Lower leg skin (tissue), 4 donors: ENCODE measurements around the gene EVX2. TPM values are rescaled to one million over a fixed set of nuclear protein-coding genes. Genes with fewer than 3 reads are reported as not detected.
A peak's percentile ranks its signal among the peaks of the same experiment; 100 is the strongest.

Experiments used
- DNase-seq, 2 donors: peaks; one replicate each; pipeline ENCODE4 v3.0.0-alpha.2; 2019; ENCODE audit warnings: low spot score in 2 of 2
- H3K4me3 ChIP-seq: fragments of 200-600 bp; sonication (generic); 2 replicates; pipeline ENCODE4 v1.5.1; 2017; ENCODE audit warnings: mild to moderate bottlenecking, low read depth; ENCODE audit not compliant: poor library complexity, severe bottlenecking
- POLR2A ChIP-seq, 2 donors: fragments of 450-650 bp; IDR thresholded peaks; one replicate each; pipeline ENCODE4 v1.6.1; 2016 to 2017; ENCODE audit warnings: antibody characterized with exemption in 2 of 2, mild to moderate bottlenecking in 1 of 2, moderate library complexity in 1 of 2
- WGBS, 2 donors: methylation state at CpG; one replicate each; pipeline ENCODE4 v1.1.5; 2018; 5-methylcytosine and 5-hydroxymethylcytosine counted together
- intact Hi-C: fragments of 100-400 bp; cut with DNase I; formaldehyde crosslinking; loops from one replicate; pipeline ENCODE4 v1.15.0; 2023; ENCODE audit warnings: low total_unique reads
- total RNA-seq, 4 donors: library from RNA; depleted of rRNA; stranded (reverse); fragments of >200 nt; gene quantifications; one replicate each; pipeline ENCODE4 v1.1.0, GENCODE V29; 2016
- TF ChIP-seq, protein P1 (sequence below), 3 donors: fragments of 450-650 bp; IDR thresholded peaks; one replicate each; pipeline ENCODE4 v1.5.1; 2016; ENCODE audit warnings: antibody characterized with exemption in 3 of 3, mild to moderate bottlenecking in 3 of 3, moderate library complexity in 2 of 3

EVX2 gene
- total RNA-seq, 4 donors from 2014 or later: not detected

DNA sequence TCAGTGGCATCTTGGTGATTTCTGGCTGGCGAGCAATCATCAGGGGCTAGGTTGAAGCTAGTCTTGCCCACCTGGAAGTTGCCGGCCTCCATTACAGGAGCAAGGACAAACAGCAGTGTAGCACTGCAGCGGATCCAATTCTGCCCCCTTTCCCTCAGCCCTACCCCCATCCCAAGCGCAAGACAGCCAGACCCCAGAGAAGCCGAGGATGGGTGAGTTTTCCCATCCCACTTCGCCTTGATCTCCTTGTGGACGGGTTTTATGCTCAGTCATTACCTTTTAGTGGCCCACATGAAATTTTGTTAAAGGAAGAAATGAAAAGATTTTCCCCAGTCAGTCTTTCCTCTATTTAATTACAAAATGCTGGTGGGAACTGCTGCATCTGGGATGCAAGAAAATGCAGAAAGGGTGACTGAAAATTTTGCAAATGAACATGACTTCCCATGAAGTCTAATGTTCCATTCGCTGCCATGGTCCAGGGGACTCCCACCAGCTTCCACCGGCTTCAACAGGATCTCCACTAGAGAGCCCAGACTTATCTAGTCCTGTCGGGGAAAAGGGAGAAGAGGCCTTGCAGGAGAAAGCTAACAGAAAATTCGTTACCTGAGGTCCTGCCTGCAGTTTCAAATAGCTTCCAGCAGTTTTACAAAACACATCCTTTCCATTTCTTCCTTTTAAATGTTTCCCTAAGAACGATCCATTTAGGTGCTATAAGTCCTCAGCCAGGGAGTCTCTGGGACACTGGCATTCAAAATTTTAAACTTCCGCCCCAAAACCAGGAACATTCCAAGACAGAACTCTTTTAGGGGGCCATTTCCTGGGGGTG, 36.8 kb upstream of the EVX2 start:
- H3K4me3 ChIP-seq: no peak overlapping the region
- TF ChIP-seq POLR2A (IDR thresholded peaks at IDR 0.05): no peak
- TF ChIP-seq, protein P1, sequence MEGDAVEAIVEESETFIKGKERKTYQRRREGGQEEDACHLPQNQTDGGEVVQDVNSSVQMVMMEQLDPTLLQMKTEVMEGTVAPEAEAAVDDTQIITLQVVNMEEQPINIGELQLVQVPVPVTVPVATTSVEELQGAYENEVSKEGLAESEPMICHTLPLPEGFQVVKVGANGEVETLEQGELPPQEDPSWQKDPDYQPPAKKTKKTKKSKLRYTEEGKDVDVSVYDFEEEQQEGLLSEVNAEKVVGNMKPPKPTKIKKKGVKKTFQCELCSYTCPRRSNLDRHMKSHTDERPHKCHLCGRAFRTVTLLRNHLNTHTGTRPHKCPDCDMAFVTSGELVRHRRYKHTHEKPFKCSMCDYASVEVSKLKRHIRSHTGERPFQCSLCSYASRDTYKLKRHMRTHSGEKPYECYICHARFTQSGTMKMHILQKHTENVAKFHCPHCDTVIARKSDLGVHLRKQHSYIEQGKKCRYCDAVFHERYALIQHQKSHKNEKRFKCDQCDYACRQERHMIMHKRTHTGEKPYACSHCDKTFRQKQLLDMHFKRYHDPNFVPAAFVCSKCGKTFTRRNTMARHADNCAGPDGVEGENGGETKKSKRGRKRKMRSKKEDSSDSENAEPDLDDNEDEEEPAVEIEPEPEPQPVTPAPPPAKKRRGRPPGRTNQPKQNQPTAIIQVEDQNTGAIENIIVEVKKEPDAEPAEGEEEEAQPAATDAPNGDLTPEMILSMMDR (IDR thresholded peaks at IDR 0.05): no peak
- DNase-seq: peak in 1 of 2 donors; percentile 68
- 44 to 49% methylated on average over 13 of the region's 13 CpGs for WGBS, 2 donors
- intact Hi-C loops: loop anchor here (5.0 to 10.0 kb wide), 2 partner anchors 517 to 1034 kb away; no protein-coding TSS in a partner anchor

GRCh38 chr2:176118601-176119339, 35.0 kb upstream of the EVX2 start:
- WGBS, 2 donors: 21 to 33% methylated on average over 24 of the region's 24 CpGs
- intact Hi-C loops: no loop called here
- no peak overlapping the region for H3K4me3 ChIP-seq
- no peak for TF ChIP-seq POLR2A (IDR thresholded peaks at IDR 0.05)
- TF ChIP-seq, protein P1 (IDR thresholded peaks at IDR 0.05): no peak
- peak in 1 of 2 donors; percentile 90 for DNase-seq

GRCh38 chr2:176117823-176118371, 34.1 kb upstream of the EVX2 start:
- no peak overlapping the region for H3K4me3 ChIP-seq
- WGBS, 2 donors: 14 to 29% methylated on average over 11 of the region's 11 CpGs
- TF ChIP-seq, protein P1 (IDR thresholded peaks at IDR 0.05): no peak
- DNase-seq: peak in 1 of 2 donors; percentile 56
- intact Hi-C loops: no loop called here

- TF ChIP-seq, protein P1 (IDR thresholded peaks at IDR 0.05): no peak
- no peak for TF ChIP-seq POLR2A (IDR thresholded peaks at IDR 0.05)
- no peak overlapping the region for H3K4me3 ChIP-seq
- peak in 1 of 2 donors; percentile 74 for DNase-seq
- 15 to 16% methylated on average over 29 to 34 of the region's 40 CpGs for WGBS, 2 donors
- intact Hi-C loops: no loop called here
Measured at GRCh38 chr2:176117162-176117822, 33.5 kb upstream of the EVX2 start.

DNA sequence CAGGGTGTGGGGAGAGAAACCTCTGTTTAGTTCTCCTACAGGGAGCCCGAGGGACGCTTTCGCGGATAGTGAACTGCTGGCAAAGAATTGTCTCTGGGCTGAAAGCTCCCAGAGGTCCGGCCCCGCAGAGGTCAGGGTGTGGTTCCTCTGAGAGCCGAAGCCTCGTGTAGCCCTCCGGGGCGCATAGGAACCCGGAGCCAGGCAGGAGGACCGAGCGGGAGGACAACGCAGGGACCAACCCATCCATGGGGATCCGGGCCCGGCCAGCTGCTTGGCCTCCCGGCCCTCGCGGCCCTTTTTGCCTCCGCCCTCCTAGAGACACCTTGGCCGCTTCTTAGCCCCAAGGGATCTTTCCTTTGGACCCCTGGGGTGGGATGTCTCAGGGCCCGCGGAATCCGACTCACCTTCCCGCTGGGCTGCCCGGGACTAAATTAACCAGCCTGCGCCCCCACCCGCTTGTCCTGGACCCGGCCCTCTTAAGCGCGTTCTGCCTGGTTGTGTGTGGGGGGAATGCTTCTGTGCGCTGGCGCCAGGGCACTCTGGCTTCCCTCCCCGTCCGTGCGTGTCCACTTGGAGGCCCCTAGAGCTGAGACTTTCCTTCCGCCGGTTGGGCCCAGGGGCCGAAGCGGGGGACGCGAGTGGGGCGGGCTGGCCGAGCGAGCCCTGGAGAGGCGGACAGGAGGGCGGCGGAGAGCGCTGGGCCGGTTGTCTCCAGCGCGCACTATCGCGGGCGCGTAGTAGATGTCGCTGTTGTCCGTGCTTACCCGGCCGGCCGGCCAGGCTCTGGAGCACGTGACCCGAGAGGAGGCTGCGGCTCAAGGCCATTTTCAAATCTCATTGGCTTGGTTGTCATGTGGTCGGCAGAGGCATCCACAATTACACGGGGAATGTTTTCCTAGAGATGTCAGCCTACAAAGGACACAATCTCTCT, 32.4 kb upstream of the EVX2 start, which contains the start of gene HOXD10:
TSS of gene HOXD10 (plus strand) at position 896 of the 931 bp plus-strand sequence. CDS start 56 bp downstream, outside the sequence.
- intact Hi-C loops: no loop called here
- TF ChIP-seq, protein P1 (IDR thresholded peaks at IDR 0.05): no peak
- peak in 1 of 2 donors; percentile 90 for DNase-seq
- no peak within 1 kb of the TSS for H3K4me3 ChIP-seq
- 12 to 15% methylated on average over 36 to 65 of the region's 66 CpGs for WGBS, 2 donors
